Stimulated activated CD4-positive, alpha-beta T cell treated with anti-CD3 and anti-CD28 coated beads, Interleukin-2, amount 100 ng/mL, for 4 hours (primary cell): ENCODE measurements around the gene KLHDC7B.
"Not testable (repeated sequence)": the region's sequence is repeated elsewhere in the genome, so short reads cannot be mapped to it uniquely, and the experiment has no call there.

Source experiments
- DNase-seq: peaks from one replicate; pipeline ENCODE4 v3.0.0-alpha.2; 2020; ENCODE audit warnings: low read depth

The KLHDC7B gene

GRCh38 chr22:50517495-50518260, 28.0 kb upstream of the KLHDC7B start:
- no peak for DNase-seq

- DNase-seq, result no peak
Measured at GRCh38 chr22:50518606-50519005, 27.1 kb upstream of the KLHDC7B start.

- no peak for DNase-seq
Measured at GRCh38 chr22:50519151-50519550, 26.5 kb upstream of the KLHDC7B start.

- DNase-seq, result not testable (repeated sequence)
Measured at GRCh38 chr22:50520184-50520583, 25.5 kb upstream of the KLHDC7B start.

GRCh38 chr22:50520826-50521453, 24.8 kb upstream of the KLHDC7B start:
- DNase-seq, result no peak

GRCh38 chr22:50521710-50522109, 24.0 kb upstream of the KLHDC7B start:
- no peak for DNase-seq

GRCh38 chr22:50522208-50522805, 23.4 kb upstream of the KLHDC7B start:
- DNase-seq, result no peak

GRCh38 chr22:50522806-50523438, 22.8 kb upstream of the KLHDC7B start:
- DNase-seq, result no peak

- DNase-seq, result no peak
Measured at GRCh38 chr22:50523458-50523805, 22.3 kb upstream of the KLHDC7B start.

- no peak for DNase-seq
Measured at GRCh38 chr22:50523806-50524675, 21.7 kb upstream of the KLHDC7B start.

GRCh38 chr22:50524676-50525103, 21.0 kb upstream of the KLHDC7B start:
- DNase-seq, result no peak

- peak; percentile 99 for DNase-seq
Measured at GRCh38 chr22:50525104-50525857, 20.4 kb upstream of the KLHDC7B start, which contains the start of gene SCO2. TSS of gene SCO2 (minus strand) at chr22:50525598. CDS start at chr22:50524411, 1,187 bp downstream.

GRCh38 chr22:50525858-50526107, 19.9 kb upstream of the KLHDC7B start:
- DNase-seq, result no peak

- peak; percentile 83 for DNase-seq
Measured at GRCh38 chr22:50526108-50526833, 19.4 kb upstream of the KLHDC7B start.

GRCh38 chr22:50526834-50527801, 18.6 kb upstream of the KLHDC7B start:
- no peak for DNase-seq

- no peak for DNase-seq
Measured at GRCh38 chr22:50527921-50528681, 17.6 kb upstream of the KLHDC7B start.

GRCh38 chr22:50528682-50529415, 16.9 kb upstream of the KLHDC7B start:
- no peak for DNase-seq

GRCh38 chr22:50529416-50529896, 16.2 kb upstream of the KLHDC7B start:
- no peak for DNase-seq
